HCT116 (cell line): Measurements from ENCODE around the gene HOXA7. TPM values are rescaled to one million over a fixed set of nuclear protein-coding genes. Genes with fewer than 3 reads are reported as not detected.

Experiments
- ATAC-seq: fragments of 200-7000 bp; cut with Tn5 transposase; 2 replicates; pipeline ENCODE4 v1.9.1; 2020; ENCODE audit warnings: mild to moderate bottlenecking, moderate library complexity
- BruUV-seq: library from RNA; stranded (reverse); fragments of 400-500 nt; replicated peaks from 2 replicates; lab custom pipeline; 2021; lab: Mats Ljungman, UMichigan
- CTCF ChIA-PET: fragments of 300-600 bp; sonication (Branson Sonifier 250); formaldehyde crosslinking; loops from one replicate; lab custom pipeline; 2021; ENCODE audit warnings: antibody characterized with exemption; lab: Charles Lee
- POLR2A ChIA-PET: fragments of 300-600, 350-600 bp; sonication (Branson Sonifier 250); formaldehyde crosslinking; loops from one replicate; lab custom pipeline; 2021; ENCODE audit warnings: antibody characterized with exemption; lab: Charles Lee
- RAD21 ChIA-PET, 2 experiments: fragments of 300-600 bp; sonication (Branson Sonifier 250); formaldehyde crosslinking; loops; one replicate each; lab custom pipeline; 2023; ENCODE audit warnings: low total read pairs in 2 of 2; ENCODE audit not compliant: uncharacterized antibody in 2 of 2, unreplicated experiment in 2 of 2, low non-redundant PET in 1 of 2; lab: Charles Lee
- DNase-seq: peaks from one replicate; pipeline ENCODE4 v3.0.0-alpha.2; 2010; ENCODE audit warnings: low read depth, low spot score
- H2AFZ ChIP-seq: fragments of 200-600 bp; shearing (Covaris generic), sonication (generic); 2 replicates; pipeline ENCODE4 v1.6.1; 2017; ENCODE audit warnings: low read depth, mixed run types, mixed read lengths, antibody characterized with exemption, low read length; ENCODE audit not compliant: poor library complexity, severe bottlenecking
- H3K27ac ChIP-seq: 2 replicates; pipeline ENCODE4 v1.5.1; 2012; ENCODE audit warnings: low read depth, low read length
- H3K27me3 ChIP-seq: fragments of 200-600 bp; sonication (generic); 2 replicates; pipeline ENCODE4 v1.6.1; 2016; ENCODE audit warnings: mixed run types, low read length, mixed read lengths; ENCODE audit not compliant: insufficient read depth
- H3K36me3 ChIP-seq, 2 experiments: fragments of 200-500 bp in 1 of 2; fragments of 200-600 bp in 1 of 2; sonication (Bioruptor generic) in 1 of 2; sonication (generic) in 1 of 2; 2 replicates each; pipeline versions ENCODE4 v1.5.1 to v1.6.1; 2014 to 2016; ENCODE audit warnings: low read length in 2 of 2, inconsistent platforms in 1 of 2, mixed read lengths in 1 of 2, mixed run types in 1 of 2; ENCODE audit not compliant: insufficient read depth in 2 of 2, control insufficient read depth in 1 of 2
- H3K4me1 ChIP-seq, 2 experiments: fragments of 200-600 bp in 1 of 2; sonication (generic) in 1 of 2; 2 replicates each; pipeline versions ENCODE4 v1.5.1 to v1.6.1; 2012 to 2017; ENCODE audit warnings: low read length in 2 of 2, inconsistent platforms in 1 of 2, mild to moderate bottlenecking in 1 of 2, mixed read lengths in 1 of 2, mixed run types in 1 of 2, moderate library complexity in 1 of 2; ENCODE audit not compliant: insufficient read depth in 2 of 2, control insufficient read depth in 1 of 2
- H3K4me2 ChIP-seq: fragments of 200-600 bp; sonication (generic); 2 replicates; pipeline ENCODE4 v1.6.1; 2017; ENCODE audit warnings: mixed run types, low read length, mixed read lengths
- H3K4me3 ChIP-seq, 2 experiments: fragments of 200-600 bp in 1 of 2; sonication (generic) in 1 of 2; replicated peaks in 1 of 2; 2 replicates each; pipeline ENCODE4 v1.5.1; 2011 to 2016; ENCODE audit warnings: low read length in 2 of 2, control low read depth in 1 of 2, low read depth in 1 of 2, mild to moderate bottlenecking in 1 of 2, mixed read lengths in 1 of 2, mixed run types in 1 of 2
- H3K79me2 ChIP-seq: fragments of 200-600 bp; sonication (generic); 2 replicates; pipeline ENCODE4 v1.6.1; 2017; ENCODE audit warnings: mild to moderate bottlenecking, mixed run types, low read length, moderate library complexity, mixed read lengths; ENCODE audit not compliant: insufficient read depth
- H3K9ac ChIP-seq: fragments of 200-600 bp; sonication (generic); 2 replicates; pipeline ENCODE4 v1.6.1; 2016; ENCODE audit warnings: low read length, mixed read lengths
- H3K9me2 ChIP-seq: fragments of 200-600 bp; sonication (generic), shearing (Covaris generic); 2 replicates; pipeline ENCODE4 v1.6.1; 2017; ENCODE audit warnings: mixed run types, mild to moderate bottlenecking, moderate library complexity; ENCODE audit not compliant: insufficient read depth
- H3K9me3 ChIP-seq, 2 experiments: fragments of 200-500 bp in 1 of 2; fragments of 200-600 bp in 1 of 2; sonication (Bioruptor generic) in 1 of 2; sonication (generic) in 1 of 2; 2 replicates each; pipeline ENCODE4 v1.6.1; 2014 to 2017; ENCODE audit warnings: low read length in 2 of 2, mixed read lengths in 2 of 2, inconsistent platforms in 1 of 2, low read depth in 1 of 2, mild to moderate bottlenecking in 1 of 2, mixed run types in 1 of 2, moderate library complexity in 1 of 2; ENCODE audit not compliant: control insufficient read depth in 1 of 2, insufficient read depth in 1 of 2
- H4K20me1 ChIP-seq: fragments of 200-600 bp; sonication (generic), shearing (Covaris generic); 2 replicates; pipeline ENCODE4 v1.6.1; 2017; ENCODE audit warnings: mixed run types, mild to moderate bottlenecking, moderate library complexity; ENCODE audit not compliant: insufficient read depth
- EGR1 ChIP-seq: IDR thresholded peaks from 2 replicates; pipeline ENCODE4 v1.6.1; 2012; ENCODE audit warnings: low read depth
- EZH2phosphoT487 ChIP-seq: fragments of 200-600 bp; IDR thresholded peaks from 2 replicates; pipeline ENCODE4 v1.6.1; 2018; ENCODE audit warnings: antibody characterized with exemption, borderline replicate concordance
- FOSL1 ChIP-seq: IDR thresholded peaks from 2 replicates; pipeline ENCODE4 v1.6.1; 2012; ENCODE audit warnings: low read depth
- JUND ChIP-seq: IDR thresholded peaks from 2 replicates; pipeline ENCODE4 v1.6.1; 2012
- RAD21 ChIP-seq: IDR thresholded peaks from 2 replicates; pipeline ENCODE4 v1.6.1; 2012; ENCODE audit warnings: low read depth, mild to moderate bottlenecking
- ZFX ChIP-seq: fragments of 450-650 bp; IDR thresholded peaks from 2 replicates; pipeline ENCODE4 v1.6.1; 2017
- ZNF274 ChIP-seq: fragments of 200-500 bp; sonication (Bioruptor generic); IDR thresholded peaks from 2 replicates; pipeline ENCODE4 v1.6.1; 2014; ENCODE audit warnings: mild to moderate bottlenecking, low read depth, low read length, inconsistent platforms
- intact Hi-C: fragments of 100-400 bp; cut with micrococcal nuclease; formaldehyde crosslinking; loops from 2 replicates; pipeline ENCODE4 v1.10.0; 2022
- total RNA-seq: library from RNA; stranded (reverse); gene quantifications from one replicate; pipeline ENCODE4 v1.2.1, GENCODE V29; 2021; ENCODE audit not compliant: unreplicated experiment
- TF ChIP-seq, protein P1 (sequence below): IDR thresholded peaks from 2 replicates; pipeline ENCODE4 v1.6.1; 2011; ENCODE audit warnings: mild to moderate bottlenecking, low read length, moderate library complexity; ENCODE audit not compliant: insufficient replicate concordance; ENCODE audit errors: extremely low read depth

The HOXA7 gene
- total RNA-seq, 1 experiment from 2014 or later: 15.0 TPM

GRCh38 chr7:27167916-27168264 lies 11.4 kb upstream of the HOXA7 start:
- Histone ChIP-seq H3K9me3 (no peaks in the 10 kb centered on the region), H3K36me3 (peaks cover 0 to 4% of the 10 kb centered on the region in 2 experiments; a peak in 1 of 4 replicates), H3K79me2 (peaks cover 99% of the 10 kb centered on the region), H3K27me3 (no peaks in the 10 kb centered on the region), H3K9me2 (no peaks in the 10 kb centered on the region), H4K20me1 (no peaks in the 10 kb centered on the region), H3K4me3 (peak overlapping the region; percentile 77 to 84), H3K4me2 (peak overlapping the region; percentile 97), H3K9ac (peak overlapping the region; percentile 89), H3K27ac (peak overlapping the region; percentile 91), H3K4me1 (peaks cover 26 to 76% of the 10 kb centered on the region in 2 experiments), H2AFZ (no peak overlapping the region)
- ATAC-seq (no peak), DNase-seq (no peak)
- TF ChIP-seq, protein P1, sequence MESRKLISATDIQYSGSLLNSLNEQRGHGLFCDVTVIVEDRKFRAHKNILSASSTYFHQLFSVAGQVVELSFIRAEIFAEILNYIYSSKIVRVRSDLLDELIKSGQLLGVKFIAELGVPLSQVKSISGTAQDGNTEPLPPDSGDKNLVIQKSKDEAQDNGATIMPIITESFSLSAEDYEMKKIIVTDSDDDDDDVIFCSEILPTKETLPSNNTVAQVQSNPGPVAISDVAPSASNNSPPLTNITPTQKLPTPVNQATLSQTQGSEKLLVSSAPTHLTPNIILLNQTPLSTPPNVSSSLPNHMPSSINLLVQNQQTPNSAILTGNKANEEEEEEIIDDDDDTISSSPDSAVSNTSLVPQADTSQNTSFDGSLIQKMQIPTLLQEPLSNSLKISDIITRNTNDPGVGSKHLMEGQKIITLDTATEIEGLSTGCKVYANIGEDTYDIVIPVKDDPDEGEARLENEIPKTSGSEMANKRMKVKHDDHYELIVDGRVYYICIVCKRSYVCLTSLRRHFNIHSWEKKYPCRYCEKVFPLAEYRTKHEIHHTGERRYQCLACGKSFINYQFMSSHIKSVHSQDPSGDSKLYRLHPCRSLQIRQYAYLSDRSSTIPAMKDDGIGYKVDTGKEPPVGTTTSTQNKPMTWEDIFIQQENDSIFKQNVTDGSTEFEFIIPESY: no peak
- TF ChIP-seq ZFX (no peak), EGR1 (no peak), FOSL1 (no peak), ZNF274 (no peak), JUND (no peak), EZH2phosphoT487 (no peak), RAD21 (no peak)
- POLR2A ChIA-PET: interaction anchor here (1.4 to 1.5 kb wide), 2 partner anchors 11 to 16 kb away, joined by 5 read pairs; partner anchors contain the start of gene HOXA7
- RAD21 ChIA-PET: no interaction called here
- intact Hi-C loops: loop anchor here (10.0 kb wide), 1 partner anchor 1303 kb away; no protein-coding TSS in a partner anchor
- CTCF ChIA-PET: interaction anchor here (6.6 kb wide), 1 partner anchor 12 kb away, joined by 32 read pairs; no protein-coding TSS in a partner anchor
- BruUV-seq: no TSS peak
